Gastrocnemius medialis (tissue), 4 donors: ENCODE measurements around the gene LILRB1. TPM values are rescaled to one million over a fixed set of nuclear protein-coding genes. Genes with fewer than 3 reads are reported as not detected.

ENCODE experiments used
- ATAC-seq, 2 donors: fragments of 150-250 bp; one replicate each; pipeline ENCODE4 v1.9.1; 2016
- DNase-seq, 2 donors: peaks; one replicate each; pipeline ENCODE4 v3.0.0-alpha.2; 2019
- H3K27ac ChIP-seq, 4 donors: fragments of 200-600 bp; sonication (generic); 1 replicate in 1 of 4; 2 replicates in 3 of 4; pipeline ENCODE4 v1.5.1; 2016 to 2018; ENCODE audit warnings: mild to moderate bottlenecking in 2 of 4, moderate library complexity in 1 of 4
- H3K27me3 ChIP-seq, 3 donors: fragments of 200-600 bp; sonication (generic) in 2 of 3; 1 replicate in 1 of 3; 2 replicates in 2 of 3; pipeline versions ENCODE4 v1.5.1 to v1.6.0; 2016 to 2019; ENCODE audit warnings: mild to moderate bottlenecking in 1 of 3, moderate library complexity in 1 of 3
- H3K36me3 ChIP-seq, 2 donors: fragments of 200-600 bp; sonication (generic) in 1 of 2; one replicate each; pipeline ENCODE4 v1.5.1; 2017 to 2018
- H3K4me1 ChIP-seq, 2 donors: fragments of 200-600 bp; sonication (generic) in 1 of 2; one replicate each; pipeline ENCODE4 v1.5.1; 2016 to 2017; ENCODE audit warnings: mild to moderate bottlenecking in 2 of 2
- H3K4me3 ChIP-seq, 4 donors: fragments of 200-600 bp; sonication (generic) in 3 of 4; 1 replicate in 1 of 4; 2 replicates in 3 of 4; pipeline ENCODE4 v1.5.1; 2016 to 2019; ENCODE audit warnings: mild to moderate bottlenecking in 2 of 4
- H3K9me3 ChIP-seq, 3 donors: fragments of 200-600 bp; sonication (generic) in 2 of 3; 1 replicate in 1 of 3; 2 replicates in 2 of 3; pipeline ENCODE4 v1.5.1; 2016 to 2019
- CTCF ChIP-seq, 5 experiments: fragments of 450-650 bp in 3 of 5; fragments of 200-600 bp in 2 of 5; sonication (generic) in 2 of 5; IDR thresholded peaks in 4 of 5; conservative IDR thresholded peaks in 1 of 5; 1 replicate in 4 of 5; 2 replicates in 1 of 5; pipeline ENCODE4 v1.5.1; 2016 to 2019; ENCODE audit warnings: antibody characterized with exemption in 5 of 5, mild to moderate bottlenecking in 3 of 5, moderate library complexity in 3 of 5
- POLR2A ChIP-seq, 2 donors: fragments of 450-650 bp; IDR thresholded peaks; one replicate each; pipeline ENCODE4 v1.6.1; 2017; ENCODE audit warnings: antibody characterized with exemption in 2 of 2, mild to moderate bottlenecking in 2 of 2, moderate library complexity in 2 of 2
- in situ Hi-C, 4 donors: fragments of 200-750 bp; cut with MboI; loops; one replicate each; pipeline versions ENCODE4 v1.15.0 to v1.8.0; 2017; ENCODE audit warnings: low sequenced_read_pairs in 4 of 4
- intact Hi-C: fragments of 100-400 bp; cut with DNase I; formaldehyde crosslinking; loops from one replicate; pipeline ENCODE4 v1.15.1; 2023; ENCODE audit warnings: low total_unique reads
- microRNA-seq, 2 donors: library from miRNA; unstranded; fragments of <30 nt; microRNA quantifications; one replicate each; pipeline ENCODE4, GENCODE V29; 2016; ENCODE audit warnings: borderline replicate concordance in 2 of 2
- total RNA-seq, 4 donors: library from RNA; depleted of rRNA; stranded (reverse); fragments of >200 nt; gene quantifications; one replicate each; pipeline versions ENCODE4 v1.1.0 to v1.2.3, GENCODE V29; 2016

The LILRB1 gene
- total RNA-seq, 4 donors from 2014 or later, result 0.39 to 0.69 TPM; not detected in 2

GRCh38 chr19:54684527-54684926 lies 54.2 kb downstream of the LILRB1 start:
- ATAC-seq (no peak), DNase-seq (no peak)
- Histone ChIP-seq H3K36me3 (no peaks in the 10 kb centered on the region), H3K27ac (no peak overlapping the region), H3K9me3 (no peaks in the 10 kb centered on the region), H3K27me3 (no peaks in the 10 kb centered on the region), H3K4me1 (no peaks in the 10 kb centered on the region), H3K4me3 (no peak overlapping the region)
- in situ Hi-C loops, result no loop called here
- no peak for TF ChIP-seq CTCF (IDR thresholded peaks at IDR 0.05 in 4 of 5, conservative IDR thresholded peaks at IDR 0.05 in 1 of 5)
- TF ChIP-seq POLR2A (IDR thresholded peaks at IDR 0.05), result no peak
- intact Hi-C loops, result no loop called here

Small RNAs within 50 kb of the gene (microRNA-seq; reads per million reads assigned to microRNA genes)
- 0 reads per million in 2 donors for gene MIR8061

Other genes starting within 250 kb of the LILRB1 start
- under 1 TPM in 1 of 4 donors, not detected in 3; 0.41 TPM for gene TTYH1, start 215.0 kb upstream of the LILRB1 start, total RNA-seq
- gene LENG8, start 181.3 kb upstream of the LILRB1 start, total RNA-seq, result 10 to 100 TPM in 3 of 4 donors, 1 to 10 TPM in 1; 9.9 to 49.5 (median 15.5) TPM
- 1 to 10 TPM; 1.5 to 4.9 (median 3.4) TPM for gene LENG9, start 166.7 kb upstream of the LILRB1 start, total RNA-seq
- 1 to 10 TPM in 2 of 4 donors, under 1 TPM in 1, not detected in 1; 0.83 to 4.6 (median 4.2) TPM for gene CDC42EP5, start 157.2 kb upstream of the LILRB1 start, total RNA-seq
- gene LAIR2, start 127.7 kb upstream of the LILRB1 start, total RNA-seq, result not detected
- gene LILRA2, start 56.7 kb upstream of the LILRB1 start, total RNA-seq, result 1 to 10 TPM in 1 of 4 donors, under 1 TPM in 2, not detected in 1; 0.44 to 1.0 (median 0.91) TPM
- gene LILRA1, start 36.9 kb upstream of the LILRB1 start, total RNA-seq, result under 1 TPM in 2 of 4 donors, not detected in 2; 0.40 to 0.62 TPM
- 1 to 10 TPM in 2 of 4 donors, under 1 TPM in 2; 0.24 to 4.0 (median 1.0) TPM for gene LILRB4, start 32.5 kb downstream of the LILRB1 start, total RNA-seq
- not detected for gene KIR3DL3, start 94.0 kb downstream of the LILRB1 start, total RNA-seq
- not detected for gene KIR2DL3, start 108.0 kb downstream of the LILRB1 start, total RNA-seq
- gene KIR2DL1, start 139.3 kb downstream of the LILRB1 start, total RNA-seq, result not detected
- gene KIR2DL4, start 173.1 kb downstream of the LILRB1 start, total RNA-seq, result not detected
- under 1 TPM in 1 of 4 donors, not detected in 3; 0.36 TPM for gene KIR3DL1, start 186.0 kb downstream of the LILRB1 start, total RNA-seq
- gene KIR2DS4, start 202.2 kb downstream of the LILRB1 start, total RNA-seq, result not detected
- gene KIR3DL2, start 220.0 kb downstream of the LILRB1 start, total RNA-seq, result not detected
- 1 to 10 TPM in 1 of 4 donors, under 1 TPM in 2, not detected in 1; 0.33 to 2.0 (median 0.41) TPM for gene FCAR, start 243.8 kb downstream of the LILRB1 start, total RNA-seq